ENCODE results near the gene HACD2.

Gene HACD2

GRCh38 chr3:123444023-123444422 lies 140.8 kb downstream of the HACD2 start:
- DNase-seq = no peak

GRCh38 chr3:123442908-123443307 lies 141.9 kb downstream of the HACD2 start:
- DNase-seq = no peak

- no peak for DNase-seq
Observed at GRCh38 chr3:123442125-123442524, 142.7 kb downstream of the HACD2 start.

Measured in T-helper 1 cell (primary cell).